A204.1 (cell line): ENCODE measurements around the gene HTR3B.
"Not testable (repeated sequence)": the region's sequence is repeated elsewhere in the genome, so short reads cannot be mapped to it uniquely, and the experiment has no call there.

ENCODE experiments used
- FAIRE-seq: peaks from 2 replicates; lab custom pipeline; 2012; peaks lifted over from hg19 to GRCh38; lab: Jason Lieb, UNC

HTR3B gene, protein sequence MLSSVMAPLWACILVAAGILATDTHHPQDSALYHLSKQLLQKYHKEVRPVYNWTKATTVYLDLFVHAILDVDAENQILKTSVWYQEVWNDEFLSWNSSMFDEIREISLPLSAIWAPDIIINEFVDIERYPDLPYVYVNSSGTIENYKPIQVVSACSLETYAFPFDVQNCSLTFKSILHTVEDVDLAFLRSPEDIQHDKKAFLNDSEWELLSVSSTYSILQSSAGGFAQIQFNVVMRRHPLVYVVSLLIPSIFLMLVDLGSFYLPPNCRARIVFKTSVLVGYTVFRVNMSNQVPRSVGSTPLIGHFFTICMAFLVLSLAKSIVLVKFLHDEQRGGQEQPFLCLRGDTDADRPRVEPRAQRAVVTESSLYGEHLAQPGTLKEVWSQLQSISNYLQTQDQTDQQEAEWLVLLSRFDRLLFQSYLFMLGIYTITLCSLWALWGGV

DNA sequence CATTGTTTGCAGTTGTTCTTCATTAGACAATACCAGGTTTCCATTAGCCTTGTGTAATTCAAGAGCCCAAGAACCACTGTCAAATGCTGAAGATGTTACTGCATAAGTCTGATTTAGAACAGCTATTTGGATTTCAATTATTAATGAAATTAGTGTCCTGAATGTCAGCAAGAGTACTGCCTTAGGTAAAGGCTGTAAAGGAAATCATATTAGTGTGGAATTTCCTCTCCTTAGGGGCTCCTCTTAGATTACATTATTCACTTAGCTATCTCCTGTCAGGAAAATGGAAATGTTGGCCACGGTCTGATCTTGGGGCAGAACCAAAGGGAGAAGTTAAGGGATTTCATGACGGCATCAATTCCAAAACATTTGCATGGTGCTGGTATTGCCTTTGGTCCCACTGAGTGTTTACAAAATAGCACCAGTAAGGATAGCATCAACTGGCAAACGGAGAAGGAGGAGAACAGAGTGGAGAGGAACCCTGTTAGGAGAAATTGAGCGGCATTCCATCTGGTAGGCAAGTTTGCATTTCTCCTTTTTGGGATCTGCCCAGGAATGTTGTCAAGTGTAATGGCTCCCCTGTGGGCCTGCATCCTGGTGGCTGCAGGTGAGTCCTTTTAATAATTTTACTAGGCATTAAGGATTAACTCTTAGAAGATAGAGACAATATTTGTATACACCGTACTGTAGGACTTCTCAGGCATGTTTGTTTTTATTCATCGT, at the start of gene HTR3B:
Gene HTR3B, plus strand, starts transcription at position 418 of the 723 bp plus-strand sequence. Its CDS starts 138 bp downstream, at position 556.
- FAIRE-seq, result no peak

DNA sequence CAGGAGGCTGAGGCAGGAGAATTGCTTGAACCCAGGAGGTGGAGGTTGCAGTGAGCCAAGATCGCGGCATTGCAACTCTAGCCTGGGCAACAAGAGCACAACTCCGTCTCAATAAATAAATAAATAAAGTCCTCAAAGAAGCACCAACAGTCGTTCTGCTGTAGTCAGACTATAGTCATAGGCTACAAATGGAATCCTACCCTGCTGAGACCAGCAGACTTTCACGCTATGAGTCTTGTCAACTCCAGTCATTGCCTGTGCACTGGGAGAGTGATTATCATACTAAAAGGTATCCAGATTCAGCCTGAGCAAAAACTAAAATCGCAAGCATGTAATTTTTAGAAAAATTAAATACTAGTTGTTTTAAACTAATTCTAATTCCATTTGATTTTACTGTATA, 48.8 kb upstream of the HTR3B start:
- FAIRE-seq, result no peak

DNA sequence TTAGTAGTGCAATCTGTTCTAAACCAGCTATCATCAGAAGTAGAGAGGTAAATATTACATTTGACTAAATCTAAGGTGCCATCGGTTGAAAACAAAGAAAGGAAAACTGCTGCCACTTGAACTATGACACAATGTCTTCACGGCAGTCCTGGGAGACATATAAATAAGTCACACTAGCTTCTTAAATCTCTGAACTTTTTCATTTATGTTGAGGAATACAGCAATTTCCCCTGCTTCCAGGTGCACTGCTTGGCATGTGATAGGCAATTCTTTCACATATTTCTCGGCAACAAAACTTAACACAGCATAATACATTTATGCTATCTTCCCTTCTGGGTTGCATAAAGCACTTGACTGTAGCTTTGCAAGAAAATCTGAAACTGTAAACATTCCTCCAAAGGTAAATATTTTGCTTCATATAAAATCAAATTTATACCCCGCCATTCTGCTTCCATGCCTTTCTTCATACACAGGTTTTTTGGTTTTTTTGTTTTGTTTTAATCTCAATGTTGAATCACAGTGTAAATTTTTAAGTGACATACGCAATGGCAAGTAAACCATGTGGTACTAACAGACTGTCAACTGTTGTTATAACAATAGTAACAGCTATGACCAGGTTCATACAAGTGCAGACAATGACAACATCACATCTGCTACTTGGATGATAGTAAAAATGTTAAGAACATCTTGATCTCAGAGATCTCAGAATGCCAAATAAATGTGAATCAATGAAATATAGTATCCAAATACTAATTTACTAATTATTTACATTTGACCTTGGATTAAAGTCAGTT, 47.4 kb upstream of the HTR3B start:
- FAIRE-seq, result no peak

DNA sequence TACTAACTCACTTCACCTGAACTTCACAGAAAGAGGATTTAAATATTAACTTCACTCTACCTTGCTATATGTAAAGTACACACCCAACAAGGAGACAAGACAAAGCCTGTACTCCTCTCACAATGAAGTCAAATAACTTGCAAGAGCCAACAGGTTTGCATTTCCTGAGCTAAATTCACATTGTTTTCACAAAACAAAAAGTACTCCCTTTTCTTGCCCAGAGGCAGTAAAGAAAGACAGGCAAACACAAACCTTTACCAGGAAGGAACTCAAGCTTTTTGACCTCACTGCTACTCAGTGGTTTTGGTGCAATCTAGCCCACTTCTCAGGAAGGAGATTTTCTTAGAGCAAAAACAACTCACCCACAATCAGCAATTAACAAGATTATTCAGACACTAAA, 44.9 kb upstream of the HTR3B start:
- no peak for FAIRE-seq

DNA sequence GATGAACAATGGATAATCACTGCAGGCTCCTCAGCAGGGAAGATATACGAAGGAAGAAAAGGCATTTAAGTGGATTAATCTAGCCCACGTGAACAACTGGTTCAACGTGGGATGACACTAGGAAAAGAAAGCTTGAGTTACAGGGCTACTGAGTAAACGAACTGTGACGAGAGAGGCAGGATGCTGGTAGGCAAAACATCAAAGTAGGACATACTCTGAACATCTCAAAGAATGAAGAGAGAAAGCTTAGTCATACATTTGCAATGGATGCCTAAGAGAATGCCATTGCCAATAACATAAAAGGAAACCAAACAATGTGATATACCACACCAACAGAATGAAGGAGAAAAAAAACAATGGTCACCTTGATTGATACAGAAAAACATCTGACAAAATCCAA, 42.2 kb upstream of the HTR3B start:
- FAIRE-seq, result no peak

DNA sequence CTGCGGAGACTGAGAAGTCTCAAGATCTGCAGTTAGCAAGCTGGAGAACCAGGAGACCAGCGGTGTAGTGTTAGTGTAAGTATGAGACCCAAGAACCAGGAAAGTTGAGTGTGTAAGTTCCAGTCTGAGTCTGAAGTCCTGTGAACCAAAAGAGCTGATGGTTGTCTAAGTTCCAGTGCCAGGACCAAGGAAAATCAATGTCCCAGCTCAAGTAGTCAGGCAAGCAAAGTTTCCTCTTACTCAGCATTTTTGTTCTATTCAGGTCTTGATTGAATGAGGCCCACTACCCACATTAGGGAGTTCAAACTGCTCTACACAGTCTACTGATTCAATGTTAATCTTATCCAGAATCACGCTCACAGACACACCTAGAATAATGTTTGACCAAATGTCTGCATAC, 40.2 kb upstream of the HTR3B start:
- FAIRE-seq, result no peak

DNA sequence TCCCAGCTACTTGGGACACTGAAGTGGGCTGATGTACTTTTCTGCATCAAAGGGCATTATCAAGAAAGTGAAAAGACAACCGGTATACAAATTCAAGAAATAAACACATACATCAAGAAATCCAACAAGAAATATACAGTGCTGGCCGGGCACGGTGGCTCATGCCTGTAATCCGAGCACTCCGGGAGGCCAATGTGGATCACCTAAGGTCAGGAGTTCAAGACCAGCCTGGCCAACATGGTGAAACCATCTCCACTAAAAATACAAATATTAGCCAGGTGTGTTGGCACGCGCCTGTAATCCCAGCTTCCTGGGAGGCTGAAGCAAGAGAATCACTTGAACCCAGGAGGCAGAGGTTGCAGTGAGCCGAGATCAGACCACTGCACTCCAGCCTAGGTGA, 38.7 kb upstream of the HTR3B start:
- FAIRE-seq, result no peak

DNA sequence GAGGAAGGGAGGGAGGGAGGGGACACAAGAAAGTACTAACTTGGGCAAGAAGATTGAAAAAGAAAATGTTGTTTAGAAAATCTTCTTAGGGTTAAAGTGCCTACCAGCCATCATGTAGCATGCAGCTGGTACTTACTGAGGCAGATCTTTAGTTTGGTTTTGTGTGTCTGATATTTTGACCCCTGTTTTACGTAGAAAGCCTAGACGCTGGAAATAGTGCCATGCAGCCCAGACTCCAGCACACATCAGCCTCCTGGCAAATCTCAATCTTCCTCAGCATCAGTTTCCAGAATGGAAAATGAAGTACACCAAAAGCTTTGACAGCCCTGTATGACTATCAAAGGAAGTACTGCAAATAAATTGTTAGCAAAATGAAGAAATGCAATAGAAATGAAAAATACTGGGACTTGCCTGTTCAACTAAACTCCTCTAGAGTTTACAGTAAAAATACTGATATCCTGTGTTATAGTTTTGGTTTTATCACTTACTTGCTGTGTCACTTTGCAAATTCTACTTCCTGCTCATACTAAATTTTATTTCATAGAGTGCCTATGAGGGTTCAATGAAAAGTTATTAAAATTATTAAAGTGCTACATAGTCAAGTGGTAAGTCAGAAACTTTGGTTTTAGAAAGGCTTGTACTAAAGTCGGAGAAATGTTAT, 36.6 kb upstream of the HTR3B start:
- FAIRE-seq, result no peak

DNA sequence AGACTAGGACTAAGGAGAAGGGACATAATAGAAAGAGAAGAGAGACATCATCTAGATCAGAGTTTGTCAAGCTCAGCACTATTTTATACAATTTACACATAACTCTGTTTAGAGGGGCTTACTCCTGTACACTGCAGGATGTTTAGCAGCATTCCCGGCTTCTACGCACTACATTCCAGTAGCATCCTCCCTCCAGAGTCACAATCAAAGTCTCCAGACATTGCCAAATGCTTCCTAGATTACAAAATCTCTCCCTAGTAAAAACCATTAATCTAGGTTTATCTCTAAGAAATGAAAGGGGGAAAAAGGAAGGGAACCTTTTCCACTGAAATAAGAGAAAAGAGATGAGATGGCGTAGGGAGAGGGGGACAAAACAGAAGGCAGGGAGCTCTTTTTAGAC, 33.3 kb upstream of the HTR3B start:
- no peak for FAIRE-seq

DNA sequence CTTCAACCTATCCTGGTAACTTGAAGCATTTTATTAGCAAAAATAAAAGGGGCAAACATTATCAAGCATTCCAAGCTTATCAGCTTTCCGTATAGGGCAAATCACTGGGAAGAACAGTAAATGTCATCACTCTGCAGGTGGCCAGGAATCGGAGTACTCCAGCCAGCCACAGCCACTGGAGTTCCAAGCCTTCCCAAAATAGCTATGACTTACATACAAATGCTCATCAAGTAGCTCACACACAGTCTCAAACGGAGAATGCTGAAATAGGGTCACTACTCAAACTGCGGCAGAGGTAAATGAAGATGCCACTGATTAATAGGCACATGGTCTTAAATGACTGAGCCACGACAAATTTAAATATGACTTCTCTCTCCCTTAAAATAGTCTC, 31.4 kb upstream of the HTR3B start:
- FAIRE-seq, result no peak

DNA sequence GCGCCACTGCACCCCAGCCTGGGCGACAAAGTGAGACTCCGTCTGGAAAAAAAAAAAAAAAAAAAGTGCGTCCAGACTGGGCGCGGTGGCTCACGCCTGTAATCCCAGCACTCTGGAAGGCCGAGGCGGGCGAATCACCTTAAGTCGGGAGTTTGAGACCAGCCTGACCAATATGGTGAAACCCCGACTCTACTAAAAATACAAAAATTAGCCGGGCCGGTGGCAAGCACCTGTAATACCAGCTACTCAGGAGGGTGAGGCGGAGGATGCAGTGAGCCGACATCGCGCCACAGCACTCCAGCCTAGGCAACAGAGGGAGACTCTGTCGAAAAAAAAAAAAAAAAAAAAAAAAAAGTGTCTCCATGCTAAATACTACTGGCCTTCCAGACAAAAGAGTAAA, 30.5 kb upstream of the HTR3B start:
- FAIRE-seq, result no peak

DNA sequence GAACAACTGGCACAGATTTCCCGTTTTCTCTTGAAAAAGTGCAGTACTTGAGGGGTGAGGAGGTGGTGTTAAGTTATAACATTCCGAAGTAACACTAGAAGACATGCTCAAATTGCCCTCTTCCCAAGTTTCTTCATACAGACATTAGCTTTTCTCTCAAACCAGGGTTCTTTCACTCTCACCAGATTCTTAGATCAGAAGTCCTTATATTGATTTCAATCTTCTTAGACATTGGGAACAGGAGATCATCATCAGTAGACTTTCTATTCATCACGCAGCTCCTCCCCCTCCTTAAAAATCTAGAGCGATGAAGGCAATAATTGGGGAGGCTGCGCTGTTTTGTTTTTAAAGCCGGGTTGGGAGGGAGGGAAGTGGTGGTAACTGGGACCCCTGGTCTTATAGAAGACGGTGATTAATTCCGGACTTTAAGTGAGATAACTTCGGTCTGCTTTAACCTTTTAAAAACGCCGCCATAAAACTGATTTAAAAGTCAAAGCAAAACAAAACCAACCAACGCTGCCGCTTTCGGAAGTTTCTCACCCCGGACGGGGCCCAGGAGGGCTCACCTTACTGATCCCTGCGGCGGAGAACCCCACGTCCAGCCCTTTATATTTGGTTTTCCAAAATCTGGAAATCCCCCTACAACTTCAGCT, 29.9 kb upstream of the HTR3B start:
- FAIRE-seq, result no peak

DNA sequence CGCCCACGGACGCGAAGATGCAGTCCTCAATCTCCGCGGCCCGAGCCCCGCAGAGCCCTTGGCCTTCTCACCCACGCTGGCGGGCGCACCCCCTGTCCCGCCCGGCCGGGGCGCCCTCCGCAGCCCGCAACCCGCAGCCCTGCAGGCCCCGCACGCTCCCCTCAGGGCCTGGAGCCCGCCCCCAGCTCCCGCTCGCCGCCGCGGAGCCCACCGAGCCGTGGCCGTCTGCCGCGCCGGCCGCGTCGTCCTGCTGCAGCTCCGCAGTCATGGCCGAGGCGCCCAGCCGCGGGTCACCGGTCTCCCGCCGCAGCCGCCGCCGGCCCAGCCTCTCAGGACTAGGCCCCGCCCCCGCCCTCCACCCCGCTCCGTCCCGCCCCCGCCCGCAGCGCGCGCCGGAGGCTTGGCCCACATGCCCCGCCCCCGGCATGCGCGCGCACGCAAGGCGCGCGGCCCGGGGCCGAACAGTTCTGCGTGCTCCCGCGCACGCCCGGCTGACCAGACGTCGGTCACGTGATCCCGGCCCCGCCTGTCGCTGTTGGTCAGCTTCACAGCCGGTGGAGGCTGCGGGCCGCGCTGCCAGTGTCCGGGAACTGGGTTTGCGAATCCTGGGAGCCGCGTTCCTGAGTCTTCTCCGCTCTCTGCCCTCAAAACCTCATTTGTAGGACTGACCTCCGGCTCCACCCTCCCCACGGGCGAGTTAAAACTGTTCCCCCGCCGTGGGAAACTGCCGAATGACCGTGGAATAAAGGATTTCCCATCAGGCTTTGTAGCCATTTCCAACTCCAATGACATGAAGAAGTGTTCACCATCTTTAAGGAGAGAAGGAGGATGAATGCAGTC, 29.1 kb upstream of the HTR3B start, which contains the start of gene USP28:
Gene USP28, minus strand, starts transcription at position 339 of the 840 bp plus-strand sequence. Its CDS starts 71 bp downstream, at position 268.
- FAIRE-seq, result no peak

DNA sequence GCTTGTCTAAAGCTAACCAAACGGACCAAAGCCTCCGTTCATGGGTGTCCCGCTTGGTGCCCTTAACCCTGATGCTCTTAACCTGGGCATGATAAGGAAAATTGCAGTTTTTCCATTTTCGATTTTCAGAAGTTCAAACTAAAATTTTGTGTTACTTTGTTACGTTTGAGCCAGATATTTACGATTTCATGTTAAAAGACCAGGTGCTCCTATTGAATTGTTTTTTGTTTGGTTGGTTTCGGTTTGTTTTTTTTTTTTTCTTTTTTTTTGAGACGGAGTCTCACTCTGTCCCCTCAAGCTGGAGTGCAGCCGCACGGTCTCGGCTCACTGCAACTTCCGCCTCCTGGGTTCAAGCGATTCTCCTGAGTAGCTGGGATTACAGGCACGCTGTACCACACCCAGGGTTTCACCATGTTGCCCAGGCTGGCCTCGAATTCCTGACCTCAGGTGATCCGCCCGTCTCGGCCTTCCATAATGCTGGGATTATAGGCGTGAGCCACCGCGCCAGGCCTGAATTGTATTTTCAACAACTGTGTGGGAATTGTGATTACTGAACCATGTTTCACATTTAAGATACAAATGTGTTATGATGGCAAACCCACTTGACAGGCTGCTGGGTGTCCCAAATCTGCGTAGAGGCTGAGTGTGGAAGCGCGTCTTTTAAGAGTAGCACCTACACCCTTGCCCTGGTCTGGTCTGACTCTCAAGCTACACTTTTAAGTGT, 28.4 kb upstream of the HTR3B start:
- FAIRE-seq, result no peak

DNA sequence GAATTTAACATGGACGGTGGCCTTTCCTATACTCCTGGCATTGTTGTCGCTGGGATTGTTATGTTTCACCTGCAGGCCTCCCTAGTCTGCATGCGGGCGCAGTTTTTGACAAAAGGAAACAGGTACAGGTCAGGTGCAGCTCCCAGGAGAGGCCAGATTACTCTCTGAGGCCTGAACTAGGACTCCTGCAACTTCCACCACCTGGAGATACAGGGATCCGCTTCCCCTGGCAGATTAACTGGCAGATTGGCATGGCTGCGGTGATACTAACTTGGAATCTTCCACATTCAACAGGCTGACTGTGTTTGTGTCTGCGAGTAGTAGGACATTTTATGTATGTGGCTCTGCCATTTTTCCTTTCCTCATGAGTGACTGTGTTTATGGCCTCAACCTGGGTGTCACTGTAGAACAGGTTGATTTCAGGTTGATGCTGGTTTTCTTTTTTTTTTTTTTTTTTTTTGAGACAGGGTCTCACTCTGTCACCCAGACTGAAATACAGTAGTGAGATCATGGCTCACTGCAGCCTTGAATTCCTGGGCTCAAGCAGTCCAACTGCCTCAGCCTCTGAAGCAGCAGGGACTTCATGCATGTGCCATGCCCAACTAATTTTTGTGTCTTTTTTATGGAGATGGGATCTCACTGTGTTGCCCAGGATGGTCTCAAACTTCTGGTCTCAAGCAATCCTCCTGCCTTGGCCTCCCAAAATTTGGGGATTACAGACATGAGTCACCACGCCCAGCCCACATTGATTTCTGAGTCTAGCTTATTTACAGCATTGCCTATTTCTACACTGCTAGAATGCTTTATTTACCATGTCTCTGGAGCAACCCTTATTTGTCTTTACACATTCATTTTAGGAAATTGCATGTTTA, 27.6 kb upstream of the HTR3B start:
- FAIRE-seq, result no peak

DNA sequence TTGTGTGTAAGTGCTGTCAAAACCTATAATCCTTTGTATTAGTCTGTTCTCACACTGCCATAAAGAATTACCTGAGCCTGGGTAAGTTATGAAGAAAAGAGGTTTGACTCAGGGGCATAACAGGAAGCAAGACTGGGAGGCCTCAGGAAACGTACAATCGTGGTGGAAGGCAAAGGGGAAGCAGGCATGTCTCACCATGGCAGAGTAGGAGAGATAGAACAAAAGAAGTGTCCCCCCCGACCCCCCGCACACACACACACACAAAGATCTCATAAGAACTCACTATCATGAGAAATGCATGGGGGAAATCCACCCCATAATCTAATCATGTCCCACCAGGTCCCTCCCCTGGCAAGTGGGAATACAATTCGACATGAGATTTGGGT, 26.9 kb upstream of the HTR3B start:
- FAIRE-seq, result no peak

DNA sequence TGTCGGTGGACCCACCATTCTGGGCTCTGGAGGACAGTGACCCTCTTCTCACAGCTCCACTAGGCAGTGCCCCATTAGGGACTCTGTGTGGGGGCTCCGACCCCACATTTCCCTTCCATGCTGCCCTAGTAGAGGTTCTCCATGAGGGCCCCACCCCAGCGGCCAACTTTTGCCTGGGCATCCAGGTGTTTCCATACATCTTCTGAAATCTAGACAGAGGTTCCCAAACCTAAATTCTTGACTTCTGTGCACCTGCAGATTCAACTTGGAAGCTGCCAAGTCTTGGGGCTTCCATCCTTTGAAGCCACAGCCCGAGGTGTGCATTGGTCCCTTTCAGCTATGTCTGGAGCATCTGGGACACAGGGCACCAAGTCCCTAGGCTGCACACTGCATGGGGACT, 25.1 kb upstream of the HTR3B start:
- FAIRE-seq, result not testable (repeated sequence)

DNA sequence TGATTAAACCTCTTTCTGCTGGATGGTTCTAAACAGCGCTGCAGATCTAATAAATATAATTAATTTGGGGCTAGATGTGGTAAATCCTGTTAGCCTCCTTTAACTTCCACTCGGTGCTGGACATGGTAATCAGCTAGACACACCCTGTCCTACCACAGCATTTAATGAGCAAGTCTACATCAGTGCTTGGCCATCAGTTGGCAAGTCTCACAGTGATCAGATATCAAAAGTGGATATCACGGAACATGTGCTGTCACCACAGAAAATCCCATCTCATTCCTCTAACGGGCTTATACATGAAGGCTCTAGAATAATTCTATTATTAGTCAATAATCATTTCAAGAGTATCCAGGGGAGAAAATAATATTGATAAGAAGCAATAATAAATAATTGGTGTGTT, 23.6 kb upstream of the HTR3B start:
- no peak for FAIRE-seq

DNA sequence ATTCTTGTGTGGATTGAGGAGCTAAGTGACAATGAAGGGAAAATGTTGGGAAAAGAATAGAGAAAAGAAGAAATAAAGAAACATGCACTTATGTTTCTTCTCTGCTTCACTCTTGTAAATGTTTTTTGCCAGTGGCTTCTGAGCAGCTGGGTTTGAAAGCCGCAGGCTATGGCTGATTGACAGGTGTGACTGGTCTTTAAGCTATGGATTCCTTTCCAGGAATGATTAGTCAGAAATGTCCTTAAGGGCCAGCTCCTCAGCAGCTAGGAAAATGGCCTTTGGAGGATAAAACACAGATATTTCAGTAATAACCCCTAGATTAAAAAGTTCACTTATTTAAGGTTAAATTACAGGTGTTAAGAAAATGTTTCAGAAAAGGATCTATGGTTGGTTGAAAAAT, 22.7 kb upstream of the HTR3B start:
- FAIRE-seq, result no peak
